Hepatocyte (in vitro differentiated cells): ENCODE data around the gene CBLIF. TPM values are rescaled to one million over a fixed set of nuclear protein-coding genes. Genes with fewer than 3 reads are reported as not detected.
"Not testable (repeated sequence)": the region's sequence is repeated elsewhere in the genome, so short reads cannot be mapped to it uniquely, and the experiment has no call there.

ENCODE experiments used
- DNase-seq: peaks from one replicate; pipeline ENCODE4 v3.0.0-alpha.2; 2016; ENCODE audit warnings: low spot score
- H2AFZ ChIP-seq: fragments of 200-600 bp; sonication (generic); 2 replicates; pipeline ENCODE4 v1.6.0; 2016; ENCODE audit warnings: antibody characterized with exemption, mild to moderate bottlenecking
- H3K27ac ChIP-seq: fragments of 200-600 bp; sonication (generic); 2 replicates; pipeline ENCODE4 v1.5.1; 2016; ENCODE audit warnings: mild to moderate bottlenecking
- H3K27me3 ChIP-seq: fragments of 200-600 bp; sonication (generic); 2 replicates; pipeline ENCODE4 v1.6.1; 2016
- H3K36me3 ChIP-seq: fragments of 200-600 bp; sonication (generic); replicated peaks from 2 replicates; pipeline ENCODE4 v1.5.1; 2016; ENCODE audit warnings: low read depth; ENCODE audit not compliant: insufficient read depth
- H3K4me1 ChIP-seq: fragments of 200-600 bp; sonication (generic); 2 replicates; pipeline ENCODE4 v1.5.1; 2016; ENCODE audit warnings: mild to moderate bottlenecking, moderate library complexity; ENCODE audit not compliant: insufficient read depth
- H3K4me2 ChIP-seq: fragments of 200-600 bp; sonication (generic); 2 replicates; pipeline ENCODE4 v1.6.0; 2016
- H3K4me3 ChIP-seq: fragments of 200-600 bp; sonication (generic); 2 replicates; pipeline ENCODE4 v1.5.1; 2016; ENCODE audit warnings: mild to moderate bottlenecking
- H3K79me2 ChIP-seq: fragments of 200-600 bp; sonication (generic); 2 replicates; pipeline ENCODE4 v1.6.0; 2017; ENCODE audit warnings: mild to moderate bottlenecking
- H3K9me2 ChIP-seq: fragments of 200-600 bp; sonication (generic); replicated peaks from 2 replicates; pipeline ENCODE4 v1.6.0; 2017; ENCODE audit warnings: mild to moderate bottlenecking; ENCODE audit not compliant: insufficient read depth
- H3K9me3 ChIP-seq: fragments of 200-600 bp; sonication (generic); 2 replicates; pipeline ENCODE4 v1.5.1; 2016; ENCODE audit warnings: low read depth, mild to moderate bottlenecking
- H4K20me1 ChIP-seq: fragments of 200-600 bp; sonication (generic); 2 replicates; pipeline ENCODE4 v1.6.0; 2016; ENCODE audit warnings: mild to moderate bottlenecking; ENCODE audit not compliant: insufficient read depth, poor library complexity, severe bottlenecking
- EZH2 ChIP-seq: fragments of 200-600 bp; sonication (generic); IDR thresholded peaks from 2 replicates; pipeline ENCODE4 v1.6.1; 2016; ENCODE audit warnings: antibody characterized with exemption, mild to moderate bottlenecking, borderline replicate concordance
- EZH2phosphoT487 ChIP-seq: fragments of 200-600 bp; sonication (generic); IDR thresholded peaks from one replicate; pipeline ENCODE4 v1.6.1; 2018; ENCODE audit warnings: antibody characterized with exemption, mild to moderate bottlenecking, low read depth, moderate library complexity; ENCODE audit not compliant: unreplicated experiment, severe bottlenecking
- WGBS: methylation state at CpG from one replicate; pipeline ENCODE4 v1.1.6; 2016; ENCODE audit warnings: low lambda C conversion rate; ENCODE audit errors: missing lambda C conversion rate; 5-methylcytosine and 5-hydroxymethylcytosine counted together
- polyA plus RNA-seq: library from polyadenylated mRNA; unstranded; fragments of >200 nt; fragmentation: Nextera tagmentation; extraction: Ambion mirVana; gene quantifications from 2 replicates; pipeline ENCODE4 v1.2.1, GENCODE V29; 2016
- total RNA-seq: library from RNA; depleted of rRNA; stranded (reverse); fragments of >200 nt; gene quantifications from 2 replicates; pipeline ENCODE4 v1.2.3, GENCODE V29; 2014
- TF ChIP-seq, protein P1 (sequence below): fragments of 200-600 bp; sonication (generic); IDR thresholded peaks from 2 replicates; pipeline ENCODE4 v1.5.1; 2016; ENCODE audit warnings: antibody characterized with exemption, mild to moderate bottlenecking; ENCODE audit not compliant: poor library complexity

Gene CBLIF
- total and polyA plus RNA-seq, 2 experiments from 2014 or later, result 45.2 to 60.8 TPM

GRCh38 chr11:59854871-59855270 lies 9.6 kb upstream of the CBLIF start:
- no peaks in the 10 kb centered on the region for H4K20me1 ChIP-seq
- H3K79me2 ChIP-seq, result no peaks in the 10 kb centered on the region
- no peak overlapping the region for H3K4me2 ChIP-seq
- H3K4me1 ChIP-seq, result no peaks in the 10 kb centered on the region
- H3K27me3 ChIP-seq, result no peaks in the 10 kb centered on the region
- no peak for TF ChIP-seq EZH2
- TF ChIP-seq, protein P1, sequence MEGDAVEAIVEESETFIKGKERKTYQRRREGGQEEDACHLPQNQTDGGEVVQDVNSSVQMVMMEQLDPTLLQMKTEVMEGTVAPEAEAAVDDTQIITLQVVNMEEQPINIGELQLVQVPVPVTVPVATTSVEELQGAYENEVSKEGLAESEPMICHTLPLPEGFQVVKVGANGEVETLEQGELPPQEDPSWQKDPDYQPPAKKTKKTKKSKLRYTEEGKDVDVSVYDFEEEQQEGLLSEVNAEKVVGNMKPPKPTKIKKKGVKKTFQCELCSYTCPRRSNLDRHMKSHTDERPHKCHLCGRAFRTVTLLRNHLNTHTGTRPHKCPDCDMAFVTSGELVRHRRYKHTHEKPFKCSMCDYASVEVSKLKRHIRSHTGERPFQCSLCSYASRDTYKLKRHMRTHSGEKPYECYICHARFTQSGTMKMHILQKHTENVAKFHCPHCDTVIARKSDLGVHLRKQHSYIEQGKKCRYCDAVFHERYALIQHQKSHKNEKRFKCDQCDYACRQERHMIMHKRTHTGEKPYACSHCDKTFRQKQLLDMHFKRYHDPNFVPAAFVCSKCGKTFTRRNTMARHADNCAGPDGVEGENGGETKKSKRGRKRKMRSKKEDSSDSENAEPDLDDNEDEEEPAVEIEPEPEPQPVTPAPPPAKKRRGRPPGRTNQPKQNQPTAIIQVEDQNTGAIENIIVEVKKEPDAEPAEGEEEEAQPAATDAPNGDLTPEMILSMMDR, result no peak
- TF ChIP-seq EZH2phosphoT487, result no peak
- H3K27ac ChIP-seq, result no peak overlapping the region
- no peak overlapping the region for H2AFZ ChIP-seq
- H3K9me3 ChIP-seq, result no peaks in the 10 kb centered on the region
- no peaks in the 10 kb centered on the region for H3K36me3 ChIP-seq
- DNase-seq, result no peak
- H3K9me2 ChIP-seq, result no peaks in the 10 kb centered on the region
- no peak overlapping the region for H3K4me3 ChIP-seq
- 79% methylated on average over 2 of the region's 2 CpGs for WGBS

- not testable (repeated sequence) for H3K9me3 ChIP-seq, H3K27me3 ChIP-seq, H3K36me3 ChIP-seq, H3K4me2 ChIP-seq, H3K27ac ChIP-seq, H4K20me1 ChIP-seq, H3K4me3 ChIP-seq, H3K4me1 ChIP-seq, H3K9me2 ChIP-seq, DNase-seq, H3K79me2 ChIP-seq, H2AFZ ChIP-seq
- WGBS, result 90% methylated on average over 5 of the region's 5 CpGs
These were observed 6.1 kb upstream of the CBLIF start for GRCh38 chr11:59851416-59851815.

- not testable (repeated sequence) for H3K4me3 ChIP-seq, H3K4me2 ChIP-seq, H3K27me3 ChIP-seq, H3K79me2 ChIP-seq, DNase-seq, H4K20me1 ChIP-seq, H3K36me3 ChIP-seq, H2AFZ ChIP-seq, H3K4me1 ChIP-seq, H3K9me3 ChIP-seq, H3K9me2 ChIP-seq
- H3K27ac ChIP-seq, result peak overlapping the region; percentile 48
- WGBS, result 94% methylated on average over 2 of the region's 2 CpGs
These were observed 4.3 kb upstream of the CBLIF start for GRCh38 chr11:59849551-59849950.

GRCh38 chr11:59849129-59849528 lies 3.8 kb upstream of the CBLIF start:
- H3K27me3 ChIP-seq, result no peaks in the 10 kb centered on the region
- WGBS, result 24% methylated on average over 2 of the region's 2 CpGs
- peaks cover 10% of the 10 kb centered on the region for H3K4me1 ChIP-seq
- no peak overlapping the region for H2AFZ ChIP-seq
- no peaks in the 10 kb centered on the region for H3K9me2 ChIP-seq
- no peak overlapping the region for H3K4me3 ChIP-seq
- H3K79me2 ChIP-seq, result no peaks in the 10 kb centered on the region
- peak overlapping the region; percentile 48 for H3K27ac ChIP-seq
- no peak overlapping the region for H3K4me2 ChIP-seq
- H4K20me1 ChIP-seq, result no peaks in the 10 kb centered on the region
- peak; percentile 56 for DNase-seq
- no peaks in the 10 kb centered on the region for H3K36me3 ChIP-seq
- no peaks in the 10 kb centered on the region for H3K9me3 ChIP-seq
- no peak for TF ChIP-seq EZH2phosphoT487
- TF ChIP-seq, protein P1, result no peak
- TF ChIP-seq EZH2, result no peak

DNA sequence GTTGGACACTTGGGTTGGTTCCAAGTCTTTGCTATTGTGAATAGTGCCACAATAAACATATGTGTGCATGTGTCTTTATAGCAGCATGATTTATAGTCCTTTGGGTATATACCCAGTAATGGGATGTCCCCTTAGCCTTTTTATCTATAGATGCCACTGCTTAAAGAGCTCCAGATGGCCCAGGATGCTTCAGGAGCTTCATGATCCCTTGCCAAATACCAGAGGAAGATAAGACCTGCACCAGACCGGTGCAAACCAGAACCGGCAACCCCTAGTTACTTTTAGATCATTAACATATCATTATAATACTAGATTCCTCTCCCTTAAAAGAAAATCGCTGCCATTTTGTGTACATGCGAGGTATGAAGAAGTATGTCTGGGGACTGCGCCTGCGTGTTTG lies 3.1 kb upstream of the CBLIF start:
- not testable (repeated sequence) for H3K27me3 ChIP-seq

More for the DNA sequence above, 3.1 kb upstream of the CBLIF start:
- H3K4me3 ChIP-seq, H4K20me1 ChIP-seq, H3K36me3 ChIP-seq, H3K4me2 ChIP-seq, H3K9me2 ChIP-seq, H3K4me1 ChIP-seq, H3K9me3 ChIP-seq, DNase-seq, H2AFZ ChIP-seq, H3K79me2 ChIP-seq: not testable (repeated sequence)
- WGBS, result 88% methylated on average over 6 of the region's 6 CpGs
- peak overlapping the region; percentile 24 for H3K27ac ChIP-seq
